H9 (cell line): ENCODE results near the gene RGPD3. TPM values are rescaled to one million over a fixed set of nuclear protein-coding genes. Genes with fewer than 3 reads are reported as not detected.

Experiments used
- DNase-seq: peaks from one replicate; pipeline ENCODE4 v3.0.0-alpha.2; 2017
- H2AFZ ChIP-seq: one replicate; pipeline ENCODE4 v1.6.1; 2013; ENCODE audit warnings: mild to moderate bottlenecking, low read length, control low read depth, moderate library complexity
- H2AK5ac ChIP-seq: 2 replicates; pipeline ENCODE4 v1.6.1; 2013; ENCODE audit warnings: low read length, control low read depth, mixed read lengths; ENCODE audit not compliant: insufficient read length
- H2BK120ac ChIP-seq: one replicate; pipeline ENCODE4 v1.6.1; 2013; ENCODE audit warnings: low read depth, mild to moderate bottlenecking, low read length, control low read depth, inconsistent platforms; ENCODE audit not compliant: poor library complexity, severe bottlenecking
- H2BK12ac ChIP-seq: 2 replicates; pipeline ENCODE4 v1.6.1; 2013; ENCODE audit warnings: low read length, control low read depth, mixed read lengths, low read depth; ENCODE audit not compliant: insufficient read length
- H2BK15ac ChIP-seq: 2 replicates; pipeline ENCODE4 v1.6.1; 2013; ENCODE audit warnings: low read depth, low read length, control low read depth
- H2BK20ac ChIP-seq: one replicate; pipeline ENCODE4 v1.6.1; 2013; ENCODE audit warnings: low read depth, mild to moderate bottlenecking, low read length, control low read depth, inconsistent platforms; ENCODE audit not compliant: poor library complexity, severe bottlenecking
- H2BK5ac ChIP-seq: 2 replicates; pipeline ENCODE4 v1.6.1; 2013; ENCODE audit warnings: low read length, control low read depth, mixed read lengths; ENCODE audit not compliant: insufficient read length
- H3K14ac ChIP-seq: 2 replicates; pipeline ENCODE4 v1.6.1; 2013; ENCODE audit warnings: low read length, control low read depth; ENCODE audit not compliant: insufficient read depth
- H3K18ac ChIP-seq: 2 replicates; pipeline ENCODE4 v1.6.1; 2013; ENCODE audit warnings: low read depth, mild to moderate bottlenecking, mixed read lengths, low read length, control low read depth; ENCODE audit not compliant: insufficient read length
- H3K23ac ChIP-seq: 2 replicates; pipeline ENCODE4 v1.6.1; 2013; ENCODE audit warnings: low read length, control low read depth, mixed read lengths, low read depth; ENCODE audit not compliant: insufficient read length
- H3K23me2 ChIP-seq: 2 replicates; pipeline ENCODE4 v1.6.1; 2013; ENCODE audit warnings: low read depth, mild to moderate bottlenecking, mixed read lengths, low read length, control low read depth; ENCODE audit not compliant: insufficient read length, poor library complexity, severe bottlenecking
- H3K27ac ChIP-seq: 2 replicates; pipeline ENCODE4 v1.5.1; 2013; ENCODE audit warnings: low read length, control low read depth, mixed read lengths, low read depth; ENCODE audit not compliant: insufficient read length
- H3K27me3 ChIP-seq: 2 replicates; pipeline ENCODE4 v1.6.1; 2013; ENCODE audit warnings: low read length, control low read depth, inconsistent platforms; ENCODE audit not compliant: insufficient read depth
- H3K4ac ChIP-seq: 2 replicates; pipeline ENCODE4 v1.6.1; 2013; ENCODE audit warnings: low read depth, mild to moderate bottlenecking, control low read depth, inconsistent platforms, low read length, moderate library complexity
- H3K4me1 ChIP-seq: 2 replicates; pipeline ENCODE4 v1.6.1; 2013; ENCODE audit warnings: low read length, control low read depth, inconsistent platforms; ENCODE audit not compliant: insufficient read depth
- H3K4me2 ChIP-seq: 2 replicates; pipeline ENCODE4 v1.6.1; 2013; ENCODE audit warnings: low read length, control low read depth, mixed read lengths; ENCODE audit not compliant: insufficient read length, insufficient read depth
- H3K56ac ChIP-seq: 2 replicates; pipeline ENCODE4 v1.6.1; 2013; ENCODE audit warnings: low read depth, mild to moderate bottlenecking, mixed read lengths, low read length, control low read depth; ENCODE audit not compliant: insufficient read length
- H3K79me1 ChIP-seq: 2 replicates; pipeline ENCODE4 v1.6.1; 2013; ENCODE audit warnings: low read depth, mild to moderate bottlenecking, moderate library complexity, low read length, control low read depth, inconsistent platforms; ENCODE audit not compliant: insufficient read depth, poor library complexity, severe bottlenecking
- H3K79me2 ChIP-seq: 2 replicates; pipeline ENCODE4 v1.6.1; 2013; ENCODE audit warnings: low read length, control low read depth, inconsistent platforms; ENCODE audit not compliant: insufficient read depth
- H3K9ac ChIP-seq: 2 replicates; pipeline ENCODE4 v1.6.1; 2013; ENCODE audit warnings: low read length, control low read depth, mixed read lengths; ENCODE audit not compliant: insufficient read length; ENCODE audit errors: extremely low read depth
- H3K9me3 ChIP-seq: one replicate; pipeline ENCODE4 v1.6.1; 2013; ENCODE audit warnings: low read depth, low read length, inconsistent platforms; ENCODE audit not compliant: control insufficient read depth
- H3T11ph ChIP-seq: one replicate; pipeline ENCODE4 v1.6.1; 2013; ENCODE audit warnings: mild to moderate bottlenecking, low read length, control low read depth, inconsistent platforms
- H4K20me1 ChIP-seq: one replicate; pipeline ENCODE4 v1.6.1; 2013; ENCODE audit not compliant: control insufficient read depth, insufficient read length, insufficient read depth
- H4K5ac ChIP-seq: 2 replicates; pipeline ENCODE4 v1.6.1; 2013; ENCODE audit warnings: low read depth, mild to moderate bottlenecking, mixed read lengths, low read length, control low read depth; ENCODE audit not compliant: insufficient read length
- H4K8ac ChIP-seq: replicated peaks from 2 replicates; pipeline ENCODE4 v1.6.1; 2013; ENCODE audit warnings: low read length, control low read depth, mixed read lengths, low read depth; ENCODE audit not compliant: insufficient read length
- H4K91ac ChIP-seq: 2 replicates; pipeline ENCODE4 v1.6.1; 2013; ENCODE audit warnings: low read depth, mild to moderate bottlenecking, moderate library complexity, mixed read lengths, low read length, control low read depth; ENCODE audit not compliant: insufficient read length
- H3K27ac Mint-ChIP-seq, 3 experiments: 2 replicates in 2 of 3; 3 replicates in 1 of 3; pipeline ENCODE4 v1.8.0; 2020 to 2021; ENCODE audit warnings: mixed read lengths in 3 of 3, mild to moderate bottlenecking in 1 of 3, moderate library complexity in 1 of 3
- H3K27me3 Mint-ChIP-seq: 2 replicates; pipeline ENCODE4 v1.8.0; 2021; ENCODE audit warnings: low read depth, mild to moderate bottlenecking, moderate library complexity, mixed read lengths
- H3K36me3 Mint-ChIP-seq, 3 experiments: 2 replicates in 2 of 3; 3 replicates in 1 of 3; pipeline ENCODE4 v1.8.0; 2020 to 2021; ENCODE audit warnings: low read depth in 3 of 3, mixed read lengths in 3 of 3; ENCODE audit not compliant: insufficient read depth in 1 of 3
- H3K4me1 Mint-ChIP-seq, 2 experiments: 2 replicates each; pipeline ENCODE4 v1.8.0; 2020; ENCODE audit warnings: mixed read lengths in 2 of 2
- H3K4me3 Mint-ChIP-seq, 2 experiments: 2 replicates in 1 of 2; 3 replicates in 1 of 2; pipeline ENCODE4 v1.8.0; 2020 to 2021; ENCODE audit warnings: mild to moderate bottlenecking in 2 of 2, mixed read lengths in 2 of 2, moderate library complexity in 1 of 2
- H3K9me3 Mint-ChIP-seq, 2 experiments: 2 replicates in 1 of 2; 3 replicates in 1 of 2; pipeline ENCODE4 v1.8.0; 2020; ENCODE audit warnings: mild to moderate bottlenecking in 2 of 2, mixed read lengths in 2 of 2, moderate library complexity in 1 of 2
- WGBS: extraction: QIAGEN DNeasy Blood & Tissue Kit; methylation state at CpG from one replicate; pipeline ENCODE4 v1.1.7; 2013; ENCODE audit warnings: missing lambda C conversion rate, low lambda C conversion rate, mixed read lengths; ENCODE audit not compliant: insufficient read length; ENCODE audit errors: extremely low coverage; 5-methylcytosine and 5-hydroxymethylcytosine counted together
- total RNA-seq: library from RNA; stranded (reverse); gene quantifications from 2 replicates; pipeline ENCODE4 v1.2.1, GENCODE V29; 2021
- TF ChIP-seq, protein P1 (sequence below): fragments of 200-600 bp; sonication (generic); conservative IDR thresholded peaks from 3 replicates; pipeline ENCODE4 v1.8.0; 2021; ENCODE audit warnings: antibody characterized with exemption, mild to moderate bottlenecking

The RGPD3 gene
- total RNA-seq, 1 experiment from 2014 or later: 0.15 TPM

DNA sequence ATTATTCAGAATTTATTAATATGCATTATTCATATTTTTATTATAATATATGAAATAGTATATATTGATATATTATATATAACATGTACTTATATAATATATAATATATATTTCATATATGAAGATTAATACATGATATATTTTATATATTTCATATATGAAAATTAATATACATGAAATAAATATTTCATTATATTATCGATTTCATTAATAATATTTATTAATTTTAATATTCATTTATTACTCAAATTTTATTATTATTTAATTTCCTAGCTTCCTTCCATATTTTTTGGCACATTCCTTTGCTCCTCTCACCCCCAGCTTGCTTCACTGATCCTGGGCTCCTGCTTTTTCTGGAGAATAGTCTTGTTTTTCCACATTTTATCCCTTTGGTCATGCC is 48.7 kb upstream of the RGPD3 start:
- Histone ChIP-seq H3K4ac (no peak overlapping the region), H3T11ph (no peak overlapping the region), H4K8ac (no peak overlapping the region), H2BK120ac (no peak overlapping the region), H3K23ac (no peak overlapping the region), H2AK5ac (no peak overlapping the region), H3K18ac (no peak overlapping the region), H3K27ac (no peak overlapping the region), H3K56ac (no peak overlapping the region), H4K5ac (no peak overlapping the region), H3K4me1 (no peaks in the 10 kb centered on the region), H2BK15ac (no peak overlapping the region), H3K14ac (no peak overlapping the region), H2AFZ (no peak overlapping the region), H2BK12ac (no peak overlapping the region), H4K20me1 (no peaks in the 10 kb centered on the region), H3K9me3 (no peaks in the 10 kb centered on the region), H3K4me2 (no peak overlapping the region), H4K91ac (no peak overlapping the region), H2BK5ac (no peak overlapping the region), H2BK20ac (no peak overlapping the region), H3K27me3 (no peaks in the 10 kb centered on the region), H3K79me2 (no peaks in the 10 kb centered on the region), H3K79me1 (no peaks in the 10 kb centered on the region), H3K23me2 (no peaks in the 10 kb centered on the region), H3K9ac (no peak overlapping the region)
- WGBS: no CpG with 5 or more reads among the region's 1 CpG
- TF ChIP-seq, protein P1, sequence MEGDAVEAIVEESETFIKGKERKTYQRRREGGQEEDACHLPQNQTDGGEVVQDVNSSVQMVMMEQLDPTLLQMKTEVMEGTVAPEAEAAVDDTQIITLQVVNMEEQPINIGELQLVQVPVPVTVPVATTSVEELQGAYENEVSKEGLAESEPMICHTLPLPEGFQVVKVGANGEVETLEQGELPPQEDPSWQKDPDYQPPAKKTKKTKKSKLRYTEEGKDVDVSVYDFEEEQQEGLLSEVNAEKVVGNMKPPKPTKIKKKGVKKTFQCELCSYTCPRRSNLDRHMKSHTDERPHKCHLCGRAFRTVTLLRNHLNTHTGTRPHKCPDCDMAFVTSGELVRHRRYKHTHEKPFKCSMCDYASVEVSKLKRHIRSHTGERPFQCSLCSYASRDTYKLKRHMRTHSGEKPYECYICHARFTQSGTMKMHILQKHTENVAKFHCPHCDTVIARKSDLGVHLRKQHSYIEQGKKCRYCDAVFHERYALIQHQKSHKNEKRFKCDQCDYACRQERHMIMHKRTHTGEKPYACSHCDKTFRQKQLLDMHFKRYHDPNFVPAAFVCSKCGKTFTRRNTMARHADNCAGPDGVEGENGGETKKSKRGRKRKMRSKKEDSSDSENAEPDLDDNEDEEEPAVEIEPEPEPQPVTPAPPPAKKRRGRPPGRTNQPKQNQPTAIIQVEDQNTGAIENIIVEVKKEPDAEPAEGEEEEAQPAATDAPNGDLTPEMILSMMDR: no peak
- Mint-ChIP-seq H3K9me3 (peaks cover 1 to 2% of the 10 kb centered on the region in 2 experiments; a peak in 2 of 5 replicates), H3K4me1 (0 out of 4 replicates have a peak, but pooled peaks cover 0 to 2% of the 10 kb centered on the region in 2 experiments), H3K36me3 (no peaks in the 10 kb centered on the region), H3K4me3 (0 out of 5 replicates have a peak overlapping the region, but pooled peaks of 1 of the 2 experiments have one; percentile 31), H3K27ac (no peak overlapping the region), H3K27me3 (peaks cover 2% of the 10 kb centered on the region; the same call in 1 of the 2 replicates)
- DNase-seq: no peak
